Measurements from ENCODE around the gene ALPL.
"Not testable (repeated sequence)": the region's sequence is repeated elsewhere in the genome, so short reads cannot be mapped to it uniquely, and the experiment has no call there.

Gene ALPL

DNA sequence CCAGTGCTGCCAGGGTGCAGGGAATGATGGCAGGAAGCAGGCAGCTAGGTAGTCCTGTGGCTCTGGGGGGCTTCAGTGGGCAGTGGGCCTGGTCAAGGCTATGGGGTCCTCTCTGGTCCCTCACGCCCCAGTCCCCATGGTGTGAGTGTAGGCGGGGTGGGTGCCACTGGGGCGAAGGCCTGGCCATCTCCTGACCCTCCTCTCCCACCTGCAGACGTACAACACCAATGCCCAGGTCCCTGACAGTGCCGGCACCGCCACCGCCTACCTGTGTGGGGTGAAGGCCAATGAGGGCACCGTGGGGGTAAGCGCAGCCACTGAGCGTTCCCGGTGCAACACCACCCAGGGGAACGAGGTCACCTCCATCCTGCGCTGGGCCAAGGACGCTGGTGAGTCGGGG lies 53.7 kb downstream of the ALPL start:
- WGBS, 2 experiments (ENCODE audit: insufficient coverage in 2 of 2): 87 to 97% methylated on average over 11 to 15 of the region's 15 CpGs
- Histone ChIP-seq H3K27ac (ENCODE audit: low read depth, low read length, severe bottlenecking) (no peak overlapping the region), H3K36me3 (ENCODE audit: control insufficient read depth, insufficient read depth, low read length) (no peaks in the 10 kb centered on the region), H3K9me3 (ENCODE audit: control insufficient read depth, low read length) (no peaks in the 10 kb centered on the region), H3K4me1 (ENCODE audit: control insufficient read depth, insufficient read depth, low read length, poor library complexity, severe bottlenecking) (peaks cover 12% of the 10 kb centered on the region), H3K4me3 (ENCODE audit: extremely low read depth, insufficient read depth, low read length, poor library complexity, severe bottlenecking) (no peak overlapping the region)

DNA sequence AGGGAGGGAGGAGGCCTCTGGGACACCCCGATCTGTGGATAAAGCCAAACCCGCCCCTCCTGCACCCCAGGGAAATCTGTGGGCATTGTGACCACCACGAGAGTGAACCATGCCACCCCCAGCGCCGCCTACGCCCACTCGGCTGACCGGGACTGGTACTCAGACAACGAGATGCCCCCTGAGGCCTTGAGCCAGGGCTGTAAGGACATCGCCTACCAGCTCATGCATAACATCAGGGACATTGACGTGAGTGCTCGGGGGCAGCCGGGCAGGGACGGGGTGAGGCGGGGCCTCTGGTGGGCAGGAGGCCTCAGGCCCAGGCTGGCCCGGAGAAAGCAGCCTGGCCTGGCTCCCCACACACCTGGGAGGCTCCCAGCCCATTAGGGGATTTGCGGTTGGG lies 54.7 kb downstream of the ALPL start:
- H3K9me3 ChIP-seq (ENCODE audit: control insufficient read depth, low read length): no peaks in the 10 kb centered on the region
- 88 to 91% methylated on average over 15 to 17 of the region's 17 CpGs for WGBS, 2 experiments (ENCODE audit: insufficient coverage in 2 of 2)
- no peak overlapping the region for H3K27ac ChIP-seq (ENCODE audit: low read depth, low read length, severe bottlenecking)
- H3K36me3 ChIP-seq (ENCODE audit: control insufficient read depth, insufficient read depth, low read length): no peaks in the 10 kb centered on the region
- no peak overlapping the region for H3K4me3 ChIP-seq (ENCODE audit: extremely low read depth, insufficient read depth, low read length, poor library complexity, severe bottlenecking)
- H3K4me1 ChIP-seq (ENCODE audit: control insufficient read depth, insufficient read depth, low read length, poor library complexity, severe bottlenecking): peaks cover 18% of the 10 kb centered on the region

DNA sequence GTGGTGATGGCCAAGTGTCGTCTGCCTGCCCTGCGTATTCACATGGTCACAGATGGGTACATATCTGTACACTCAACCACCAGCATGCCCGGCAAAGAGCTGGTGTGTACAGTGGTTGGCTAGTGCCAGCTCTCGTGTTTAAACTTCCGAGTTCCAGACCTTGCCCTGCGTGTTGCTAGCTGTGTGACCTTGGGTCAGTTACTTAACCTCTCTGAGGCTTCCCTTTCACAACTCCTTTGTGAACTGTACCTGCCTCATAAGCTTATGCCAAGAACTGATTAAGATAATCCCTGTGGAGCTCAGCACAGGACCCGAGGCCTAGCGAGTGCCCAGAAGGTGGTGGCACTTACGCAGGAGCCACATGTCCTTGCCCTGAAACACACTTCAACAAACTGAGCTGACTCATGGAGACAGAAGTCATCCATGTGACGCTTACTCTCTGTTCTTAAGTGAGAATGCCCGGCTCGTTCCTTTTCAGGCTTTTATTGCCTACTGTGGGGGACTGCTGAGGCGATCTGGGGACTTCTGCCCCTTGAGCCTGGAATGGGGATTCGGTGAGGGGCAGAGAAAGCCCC lies 55.4 kb downstream of the ALPL start:
- H3K4me3 ChIP-seq (ENCODE audit: extremely low read depth, insufficient read depth, low read length, poor library complexity, severe bottlenecking): no peak overlapping the region
- no peaks in the 10 kb centered on the region for H3K36me3 ChIP-seq (ENCODE audit: control insufficient read depth, insufficient read depth, low read length)
- no peak overlapping the region for H3K27ac ChIP-seq (ENCODE audit: low read depth, low read length, severe bottlenecking)
- 87 to 92% methylated on average over 11 to 12 of the region's 14 CpGs for WGBS, 2 experiments (ENCODE audit: insufficient coverage in 2 of 2)
- H3K4me1 ChIP-seq (ENCODE audit: control insufficient read depth, insufficient read depth, low read length, poor library complexity, severe bottlenecking): peaks cover 18% of the 10 kb centered on the region
- no peaks in the 10 kb centered on the region for H3K9me3 ChIP-seq (ENCODE audit: control insufficient read depth, low read length)

DNA sequence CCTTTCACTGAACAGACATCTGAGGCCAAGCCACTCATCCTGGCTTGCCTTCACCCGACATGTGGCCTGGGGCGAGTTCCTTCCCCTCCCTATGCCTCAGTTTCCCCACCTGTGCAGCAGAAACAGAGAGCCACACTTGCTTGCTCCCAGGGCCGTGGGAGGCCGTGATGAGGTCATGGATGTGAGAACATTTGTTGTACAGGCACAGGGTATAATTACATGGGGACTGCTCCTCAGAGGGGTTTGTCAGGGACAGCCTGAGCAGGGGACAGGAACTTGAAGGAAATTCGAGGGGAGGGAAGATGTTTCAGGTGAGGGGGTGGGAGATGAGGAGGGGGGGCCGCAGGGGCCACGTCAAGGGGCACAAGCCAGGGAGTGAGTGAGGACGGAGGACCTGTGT lies 56.1 kb downstream of the ALPL start:
- Histone ChIP-seq H3K36me3 (ENCODE audit: control insufficient read depth, insufficient read depth, low read length) (no peaks in the 10 kb centered on the region), H3K4me1 (ENCODE audit: control insufficient read depth, insufficient read depth, low read length, poor library complexity, severe bottlenecking) (peaks cover 18% of the 10 kb centered on the region), H3K27ac (ENCODE audit: low read depth, low read length, severe bottlenecking) (no peak overlapping the region), H3K9me3 (ENCODE audit: control insufficient read depth, low read length) (no peaks in the 10 kb centered on the region), H3K4me3 (ENCODE audit: extremely low read depth, insufficient read depth, low read length, poor library complexity, severe bottlenecking) (no peak overlapping the region)
- 62 to 96% methylated on average over 3 to 6 of the region's 8 CpGs for WGBS, 2 experiments (ENCODE audit: insufficient coverage in 2 of 2)

DNA sequence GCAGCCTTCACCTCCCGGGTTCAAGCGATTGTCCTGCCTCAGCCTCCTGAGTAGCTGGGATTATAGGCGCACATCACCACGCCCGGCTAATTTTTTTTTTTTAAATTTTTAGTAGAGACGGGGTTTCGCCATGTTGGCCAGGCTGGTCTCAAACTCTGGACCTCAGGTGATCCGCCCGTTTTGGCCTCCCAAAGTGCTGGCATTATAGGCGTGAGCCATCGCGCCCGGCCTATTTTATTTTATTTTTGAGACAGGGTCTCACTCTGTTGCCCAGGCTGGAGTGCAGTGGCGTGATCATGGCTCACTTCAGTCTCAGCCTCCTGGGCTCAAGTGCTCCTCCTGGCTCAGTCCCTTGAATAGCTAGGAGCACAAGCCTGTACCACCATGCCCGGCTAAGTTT lies 57.1 kb downstream of the ALPL start:
- H3K4me3 ChIP-seq (ENCODE audit: extremely low read depth, insufficient read depth, low read length, poor library complexity, severe bottlenecking); H3K36me3 ChIP-seq (ENCODE audit: control insufficient read depth, insufficient read depth, low read length); H3K27ac ChIP-seq (ENCODE audit: low read depth, low read length, severe bottlenecking); H3K9me3 ChIP-seq (ENCODE audit: control insufficient read depth, low read length): not testable (repeated sequence)
- peaks cover 18% of the 10 kb centered on the region for H3K4me1 ChIP-seq (ENCODE audit: control insufficient read depth, insufficient read depth, low read length, poor library complexity, severe bottlenecking)
- 90 to 94% methylated on average over 14 to 15 of the region's 15 CpGs for WGBS, 2 experiments (ENCODE audit: insufficient coverage in 2 of 2)

DNA sequence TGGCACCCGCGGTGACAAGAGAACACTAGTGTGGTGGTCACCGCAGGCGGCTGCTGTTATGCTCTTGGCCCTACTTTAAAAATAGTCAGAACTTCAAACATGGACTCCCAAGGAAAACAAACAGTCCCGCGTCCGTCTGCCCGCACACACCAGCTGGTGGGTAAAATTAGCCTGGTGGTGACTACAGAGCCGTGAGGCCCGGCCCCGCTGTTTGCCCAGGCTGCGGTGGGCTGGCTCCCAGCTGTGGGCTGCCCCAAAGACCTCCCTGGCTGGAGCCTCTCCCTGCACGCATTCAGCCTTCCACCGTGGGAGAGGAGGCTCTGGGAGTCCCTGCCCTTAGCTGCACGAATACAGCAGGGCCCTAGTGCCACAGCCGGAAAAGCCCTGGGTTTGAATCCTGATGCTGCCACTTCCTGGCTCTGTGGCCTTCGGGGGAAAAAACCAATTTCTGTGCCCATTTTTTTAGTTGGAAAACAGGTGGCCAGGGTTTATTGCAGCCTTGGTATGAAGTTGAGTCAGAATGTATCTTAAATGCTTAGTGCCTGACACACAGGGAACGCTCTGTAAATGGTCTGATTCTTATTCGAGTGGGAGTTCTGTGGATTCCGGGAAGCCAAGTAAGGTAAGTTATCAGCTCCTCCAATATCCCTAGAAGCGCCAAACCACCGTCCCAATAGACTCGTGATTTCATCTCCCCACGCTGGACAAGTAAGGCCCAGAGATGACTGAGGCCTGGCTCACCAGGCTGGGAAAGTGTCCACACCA lies 58.2 kb downstream of the ALPL start:
- peaks cover 18% of the 10 kb centered on the region for H3K4me1 ChIP-seq (ENCODE audit: control insufficient read depth, insufficient read depth, low read length, poor library complexity, severe bottlenecking)
- peak overlapping the region; percentile 29 for H3K27ac ChIP-seq (ENCODE audit: low read depth, low read length, severe bottlenecking)
- H3K36me3 ChIP-seq (ENCODE audit: control insufficient read depth, insufficient read depth, low read length): no peaks in the 10 kb centered on the region
- H3K9me3 ChIP-seq (ENCODE audit: control insufficient read depth, low read length): no peaks in the 10 kb centered on the region
- H3K4me3 ChIP-seq (ENCODE audit: extremely low read depth, insufficient read depth, low read length, poor library complexity, severe bottlenecking): no peak overlapping the region
- whole genome bisulfite sequencing, 2 experiments (ENCODE audit: insufficient coverage in 2 of 2): 92 to 94% methylated on average over 21 to 24 of the region's 24 CpGs

DNA sequence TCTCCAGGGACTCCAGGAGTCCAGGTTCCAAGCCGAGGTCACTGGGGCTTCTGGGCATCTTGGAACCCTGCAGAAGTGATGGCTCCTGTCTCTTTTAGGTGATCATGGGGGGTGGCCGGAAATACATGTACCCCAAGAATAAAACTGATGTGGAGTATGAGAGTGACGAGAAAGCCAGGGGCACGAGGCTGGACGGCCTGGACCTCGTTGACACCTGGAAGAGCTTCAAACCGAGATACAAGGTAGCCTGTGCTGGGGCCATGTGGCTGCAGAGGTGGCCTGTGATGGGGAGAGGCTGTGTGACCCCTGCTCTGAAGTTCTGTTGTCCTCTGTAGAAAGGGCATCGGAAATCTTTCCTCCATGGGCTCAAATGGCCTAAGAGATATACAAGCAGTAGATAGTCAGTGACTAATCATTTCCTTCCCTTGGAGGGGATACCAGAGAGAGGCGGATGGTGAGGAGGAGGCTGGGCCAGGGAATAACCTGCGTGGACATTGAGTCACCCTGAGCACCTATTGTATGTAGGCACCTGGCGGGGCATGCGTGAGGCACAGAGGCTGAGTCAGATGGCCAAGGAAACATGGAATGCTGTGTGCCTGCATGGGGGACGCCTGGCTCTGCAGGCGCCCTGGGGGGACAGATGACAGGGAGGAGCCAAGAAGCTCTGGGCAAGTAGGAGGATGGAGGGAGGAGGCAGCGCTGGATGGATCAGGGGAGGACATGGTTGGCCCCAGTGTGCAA lies 59.0 kb downstream of the ALPL start:
- Histone ChIP-seq H3K9me3 (ENCODE audit: control insufficient read depth, low read length) (no peaks in the 10 kb centered on the region), H3K27ac (ENCODE audit: low read depth, low read length, severe bottlenecking) (peak overlapping the region; percentile 29), H3K4me1 (ENCODE audit: control insufficient read depth, insufficient read depth, low read length, poor library complexity, severe bottlenecking) (peaks cover 18% of the 10 kb centered on the region), H3K4me3 (ENCODE audit: extremely low read depth, insufficient read depth, low read length, poor library complexity, severe bottlenecking) (no peak overlapping the region), H3K36me3 (ENCODE audit: control insufficient read depth, insufficient read depth, low read length) (no peaks in the 10 kb centered on the region)
- WGBS, 2 experiments (ENCODE audit: insufficient coverage in 2 of 2): 82 to 92% methylated on average over 13 to 14 of the region's 15 CpGs

DNA sequence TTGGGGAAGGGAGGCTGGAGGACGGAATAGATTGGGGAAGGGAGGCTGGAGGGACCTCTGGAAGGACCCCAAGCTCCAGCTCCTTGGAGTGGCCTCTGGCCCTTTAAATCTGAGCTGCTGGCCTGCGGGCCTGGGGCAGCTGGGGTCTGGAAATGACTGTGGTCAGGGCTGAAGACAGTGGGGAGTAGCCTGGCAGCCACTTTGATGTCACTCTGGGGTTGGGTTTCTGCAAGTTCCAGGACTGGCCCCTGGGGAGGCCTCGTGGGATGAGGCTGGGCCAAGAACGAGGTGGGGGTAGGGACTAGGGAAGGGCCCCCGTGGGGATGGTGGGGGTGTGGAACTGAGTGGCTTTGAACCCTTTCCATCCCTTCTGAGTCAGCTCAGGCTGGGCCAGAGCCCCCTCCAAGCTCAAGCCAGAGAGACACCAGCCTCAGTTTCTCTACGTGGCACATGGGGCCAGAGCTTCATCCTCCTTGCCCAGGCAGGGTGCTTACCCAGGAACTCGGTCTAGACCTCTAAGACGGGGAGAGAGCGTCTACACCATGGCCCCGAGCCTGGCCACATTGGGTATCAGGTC lies 59.7 kb downstream of the ALPL start:
- Histone ChIP-seq H3K4me3 (ENCODE audit: extremely low read depth, insufficient read depth, low read length, poor library complexity, severe bottlenecking) (no peak overlapping the region), H3K9me3 (ENCODE audit: control insufficient read depth, low read length) (no peaks in the 10 kb centered on the region), H3K36me3 (ENCODE audit: control insufficient read depth, insufficient read depth, low read length) (no peaks in the 10 kb centered on the region), H3K27ac (ENCODE audit: low read depth, low read length, severe bottlenecking) (no peak overlapping the region), H3K4me1 (ENCODE audit: control insufficient read depth, insufficient read depth, low read length, poor library complexity, severe bottlenecking) (peaks cover 18% of the 10 kb centered on the region)
- WGBS, 2 experiments (ENCODE audit: insufficient coverage in 2 of 2): 85 to 90% methylated on average over 8 to 9 of the region's 10 CpGs

DNA sequence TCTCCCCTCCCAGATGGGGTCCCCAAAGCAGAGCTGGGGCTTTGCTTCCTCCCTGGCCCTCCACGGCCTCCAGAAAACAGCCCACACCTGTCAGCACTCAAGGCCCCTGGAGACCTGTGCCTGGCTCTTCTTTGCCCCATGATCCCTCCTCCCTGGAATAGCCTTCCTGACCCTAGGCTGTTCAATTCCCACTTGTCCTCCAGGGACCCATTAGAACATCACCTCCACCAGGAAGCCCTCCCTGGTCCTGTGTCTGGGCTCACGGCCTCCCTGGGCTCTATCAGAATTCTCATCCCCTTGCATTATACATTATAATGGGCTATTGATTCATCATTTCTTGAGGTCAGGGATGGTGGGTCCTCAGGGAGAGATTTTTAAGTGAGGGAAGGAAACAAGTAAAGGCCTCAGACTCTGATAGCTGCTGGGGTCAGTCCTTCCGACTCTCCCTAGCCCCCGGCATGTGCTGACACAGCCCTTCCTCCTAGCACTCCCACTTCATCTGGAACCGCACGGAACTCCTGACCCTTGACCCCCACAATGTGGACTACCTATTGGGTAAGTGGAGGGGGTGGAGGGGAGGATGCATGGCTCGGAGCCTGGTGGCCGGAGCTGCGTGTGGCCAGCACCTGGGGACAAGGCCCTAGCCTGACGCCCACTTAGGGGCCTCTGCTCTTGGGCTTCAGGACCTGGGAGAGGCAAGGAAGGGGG lies 60.8 kb downstream of the ALPL start:
- H3K27ac ChIP-seq (ENCODE audit: low read depth, low read length, severe bottlenecking): no peak overlapping the region
- WGBS, 2 experiments (ENCODE audit: insufficient coverage in 2 of 2): 94% methylated on average over 9 of the region's 10 CpGs; no CpG with 5 or more reads in 1 of the 2 experiments
- no peaks in the 10 kb centered on the region for H3K36me3 ChIP-seq (ENCODE audit: control insufficient read depth, insufficient read depth, low read length)
- no peak overlapping the region for H3K4me3 ChIP-seq (ENCODE audit: extremely low read depth, insufficient read depth, low read length, poor library complexity, severe bottlenecking)
- peaks cover 26% of the 10 kb centered on the region for H3K4me1 ChIP-seq (ENCODE audit: control insufficient read depth, insufficient read depth, low read length, poor library complexity, severe bottlenecking)
- H3K9me3 ChIP-seq (ENCODE audit: control insufficient read depth, low read length): no peaks in the 10 kb centered on the region

DNA sequence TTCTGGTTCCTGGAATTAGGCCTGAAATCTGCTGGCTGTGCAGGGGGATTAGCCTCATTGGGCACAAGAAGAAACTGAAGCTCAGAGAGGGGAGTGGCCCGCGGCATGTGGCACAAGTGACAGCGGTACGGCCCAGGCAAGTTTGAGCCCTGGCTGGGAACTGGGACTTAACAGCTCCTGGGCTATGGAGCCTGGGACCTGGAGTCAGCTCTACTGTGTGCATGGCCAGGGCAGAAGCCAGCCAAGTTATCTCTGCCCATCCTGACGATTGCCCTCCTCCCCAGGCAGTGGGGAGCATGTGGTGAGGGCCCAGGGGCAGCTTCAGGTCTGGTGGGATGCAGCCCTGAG lies 61.3 kb downstream of the ALPL start:
- Histone ChIP-seq H3K36me3 (ENCODE audit: control insufficient read depth, insufficient read depth, low read length) (no peaks in the 10 kb centered on the region), H3K4me3 (ENCODE audit: extremely low read depth, insufficient read depth, low read length, poor library complexity, severe bottlenecking) (no peak overlapping the region), H3K4me1 (ENCODE audit: control insufficient read depth, insufficient read depth, low read length, poor library complexity, severe bottlenecking) (peaks cover 24% of the 10 kb centered on the region), H3K9me3 (ENCODE audit: control insufficient read depth, low read length) (no peaks in the 10 kb centered on the region), H3K27ac (ENCODE audit: low read depth, low read length, severe bottlenecking) (no peak overlapping the region)
- 91 to 96% methylated on average over 4 to 5 of the region's 5 CpGs for WGBS, 2 experiments (ENCODE audit: insufficient coverage in 2 of 2)

Measured in mesodermal cell (in vitro differentiated cells).